Spleen (tissue), 7 donors: ENCODE results near the gene MAP3K2.

Source experiments
- CTCF ChIP-seq, 11 experiments: fragments of 200-600 bp in 7 of 11; fragments of 450-650 bp in 4 of 11; sonication (generic) in 4 of 11; IDR thresholded peaks in 8 of 11; conservative IDR thresholded peaks in 3 of 11; 1 replicate in 7 of 11; 2 replicates in 4 of 11; pipeline versions ENCODE4 v1.4.0 to v1.8.0; 2016 to 2021; ENCODE audit warnings: antibody characterized with exemption in 11 of 11, inconsistent platforms in 4 of 11, mild to moderate bottlenecking in 1 of 11
- POLR2A ChIP-seq, 3 donors: fragments of 450-650 bp; IDR thresholded peaks; one replicate each; pipeline ENCODE4 v1.5.1; 2017; ENCODE audit warnings: antibody characterized with exemption in 3 of 3, mild to moderate bottlenecking in 1 of 3
- POLR2AphosphoS5 ChIP-seq, 3 donors: sonication (generic); formaldehyde crosslinking; IDR thresholded peaks; one replicate each; pipeline ENCODE4 v1.5.1; 2017; ENCODE audit warnings: antibody characterized with exemption in 3 of 3
- donor health status: DM: no; HTN: no; CAD: no; lungs with moderate emphysema.
- donor health status: DM: no; HTN: no; CAD: no.
- donor health status: DM: no; HTN: no; CAD: no.

GRCh38 chr2:127358044-127358443 is 29.7 kb downstream of the MAP3K2 start:
- TF ChIP-seq POLR2A (IDR thresholded peaks at IDR 0.05), result no peak
- TF ChIP-seq CTCF (IDR thresholded peaks at IDR 0.05 in 8 of 11, conservative IDR thresholded peaks at IDR 0.05 in 3 of 11), result no peak
- TF ChIP-seq POLR2AphosphoS5 (IDR thresholded peaks at IDR 0.05), result no peak
